ENCODE measurements around the gene PRRC2B.
"Not testable (repeated sequence)": the region's sequence is repeated elsewhere in the genome, so short reads cannot be mapped to it uniquely, and the experiment has no call there.

Gene PRRC2B

DNA sequence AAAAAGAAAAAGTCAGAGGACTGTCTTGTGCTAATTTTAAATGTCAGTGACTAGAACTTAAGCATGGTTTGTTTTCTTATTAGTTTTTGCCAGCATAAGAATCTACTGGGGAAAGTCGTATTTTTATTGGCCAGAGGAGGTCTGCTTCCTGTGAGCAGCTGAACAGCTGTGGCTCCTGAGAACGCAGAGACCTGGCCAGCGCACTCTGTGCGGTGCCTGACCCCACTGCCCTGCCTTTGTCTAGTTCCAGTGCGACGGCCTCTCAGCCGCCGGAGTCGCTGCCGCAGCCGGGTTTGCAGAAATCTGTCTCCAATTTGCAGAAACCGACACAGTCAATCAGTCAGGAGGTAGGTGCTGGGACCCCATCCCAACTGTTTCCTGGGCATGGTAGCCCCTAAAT, 42.5 kb downstream of the PRRC2B start:
- DNase-seq (ENCODE audit: low spot score), result no peak

DNA sequence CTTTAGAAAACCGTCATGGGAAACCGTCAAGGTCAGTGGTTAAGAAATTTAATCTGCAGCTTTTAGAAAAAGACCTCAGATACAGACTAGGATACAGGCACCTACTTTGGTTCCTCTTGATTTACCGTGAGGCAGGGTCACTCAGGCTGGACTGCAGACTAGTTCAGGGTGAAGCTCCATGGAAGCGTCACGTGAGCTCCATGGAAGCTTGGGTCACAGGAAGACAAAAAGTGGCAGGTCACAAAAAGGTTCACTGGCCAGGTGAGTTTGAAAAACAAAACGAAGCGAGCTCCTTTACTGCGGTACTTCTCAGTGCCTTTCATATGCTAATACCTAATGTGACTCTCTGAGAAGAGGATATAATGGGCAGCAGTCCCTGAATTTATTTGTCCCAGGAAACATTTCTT, 43.0 kb downstream of the PRRC2B start:
- DNase-seq (ENCODE audit: low spot score), result no peak

DNA sequence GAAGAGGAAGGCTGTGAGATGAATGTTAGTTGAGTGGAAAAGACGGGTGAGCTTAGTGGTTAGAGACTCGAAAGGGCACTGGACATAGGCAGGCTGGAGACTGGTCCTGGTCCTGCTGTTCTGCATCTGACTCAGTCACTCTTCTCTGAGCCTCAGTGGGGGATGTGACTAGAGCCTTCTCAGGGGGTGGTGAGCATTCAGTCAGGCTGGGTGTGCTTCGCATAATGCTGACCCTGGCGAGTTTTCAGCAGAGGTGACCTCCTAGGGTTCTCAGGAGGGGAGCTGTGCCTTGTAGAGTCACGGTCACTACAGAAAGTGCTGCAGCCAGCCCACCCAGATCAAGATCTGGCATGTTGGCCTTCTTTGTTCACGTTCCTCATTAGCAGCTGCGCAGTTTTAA, 44.3 kb downstream of the PRRC2B start:
- DNase-seq (ENCODE audit: low spot score), result no peak

DNA sequence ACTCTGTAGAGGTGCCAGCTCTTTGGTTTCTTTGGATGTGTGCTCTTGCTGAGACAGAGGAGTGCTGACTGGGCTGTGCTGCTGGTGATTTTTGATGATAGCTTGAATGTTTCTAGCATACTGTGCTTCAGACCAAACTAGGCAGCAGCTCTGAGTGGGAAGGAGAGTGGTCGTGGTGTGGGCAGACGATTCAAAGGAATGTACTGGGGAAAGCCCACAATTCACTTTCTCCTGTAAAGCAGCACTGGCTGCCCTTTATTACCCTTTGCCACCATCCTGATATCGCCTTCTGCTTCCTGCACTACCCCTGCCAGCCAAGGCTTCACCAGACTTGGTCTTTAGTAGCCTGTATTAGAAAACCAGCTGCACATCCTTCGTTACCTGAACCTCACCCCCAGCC, 45.3 kb downstream of the PRRC2B start:
- DNase-seq (ENCODE audit: low spot score), result no peak

DNA sequence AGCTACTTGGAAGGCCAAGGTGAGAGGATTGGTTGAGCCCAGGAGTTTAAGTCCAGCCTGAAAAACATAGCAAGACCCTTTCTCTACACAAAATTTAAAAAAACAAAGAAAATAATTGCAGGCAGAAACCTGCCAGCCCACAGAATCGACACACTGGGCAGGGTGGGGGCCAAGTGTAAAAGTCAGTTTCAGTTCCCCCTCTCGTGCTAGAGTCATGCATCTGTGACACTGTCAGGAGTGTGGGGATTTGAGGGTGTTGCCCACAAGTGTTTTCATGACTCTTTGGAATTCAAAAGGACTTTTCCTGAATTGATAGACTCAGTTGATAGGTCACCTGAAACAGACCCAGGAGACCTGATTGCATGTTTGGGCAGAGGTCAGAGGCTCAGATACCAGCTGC, 47.6 kb downstream of the PRRC2B start:
- no peak for DNase-seq (ENCODE audit: low spot score)

DNA sequence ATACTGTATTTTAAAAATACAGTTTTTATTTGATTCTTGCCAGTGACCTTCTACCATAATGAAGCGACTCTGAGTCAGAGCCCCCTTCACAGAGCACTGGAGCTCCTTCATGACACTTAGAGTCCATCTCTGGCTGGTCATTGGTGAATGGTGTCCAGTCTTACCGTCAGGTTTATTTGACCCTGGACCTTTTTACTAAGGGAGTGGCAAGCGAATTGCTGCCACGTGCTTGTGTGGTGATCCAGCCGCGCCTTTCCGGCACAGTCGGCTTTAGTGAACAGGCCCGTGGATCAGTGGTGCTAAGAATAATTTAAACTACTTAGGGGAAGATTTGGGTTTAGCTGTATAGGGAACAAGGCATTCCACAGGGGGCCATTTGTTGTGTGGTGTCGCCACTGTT, 48.5 kb downstream of the PRRC2B start:
- no peak for DNase-seq (ENCODE audit: low spot score)

DNA sequence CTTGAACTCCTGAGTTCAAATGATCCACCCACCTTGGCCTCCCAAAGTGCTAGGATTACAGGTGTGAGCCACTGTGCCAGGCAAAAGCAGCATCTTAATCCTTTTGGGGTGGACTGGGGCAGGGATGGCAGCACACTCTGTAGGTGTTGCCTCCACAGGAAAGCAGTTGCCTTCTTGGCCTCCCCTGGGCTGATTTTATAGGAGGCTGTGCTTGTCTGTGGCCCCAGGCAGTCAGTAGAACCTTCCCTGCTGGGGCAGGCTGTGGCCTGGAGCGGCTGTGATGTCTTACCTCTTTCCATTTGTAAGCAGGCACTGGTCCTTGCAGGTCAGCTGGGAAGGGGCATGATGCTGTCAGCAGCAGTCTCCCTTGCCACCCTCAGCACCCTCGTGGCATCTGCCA, 49.8 kb downstream of the PRRC2B start:
- DNase-seq (ENCODE audit: low spot score), result no peak

DNA sequence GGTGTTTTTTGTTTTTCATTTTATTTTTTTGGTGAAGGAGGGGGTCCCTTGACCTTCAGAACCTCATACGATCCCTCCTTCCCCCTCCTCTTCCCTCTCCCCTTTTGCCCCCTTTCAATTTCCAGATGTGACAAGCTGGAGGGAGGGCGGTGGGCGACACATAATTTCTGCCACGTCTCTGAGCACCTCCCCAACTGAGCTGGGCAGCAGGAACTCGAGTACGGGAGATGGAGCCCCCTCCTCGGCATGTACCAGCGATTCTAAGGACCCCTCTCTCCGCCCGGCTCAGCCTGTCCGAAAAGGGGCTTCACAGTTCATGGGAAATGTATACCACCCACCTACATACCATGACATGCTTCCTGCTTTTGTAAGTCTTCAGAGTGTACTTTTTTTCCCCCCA, 52.4 kb downstream of the PRRC2B start:
- no peak for DNase-seq (ENCODE audit: low spot score)

DNA sequence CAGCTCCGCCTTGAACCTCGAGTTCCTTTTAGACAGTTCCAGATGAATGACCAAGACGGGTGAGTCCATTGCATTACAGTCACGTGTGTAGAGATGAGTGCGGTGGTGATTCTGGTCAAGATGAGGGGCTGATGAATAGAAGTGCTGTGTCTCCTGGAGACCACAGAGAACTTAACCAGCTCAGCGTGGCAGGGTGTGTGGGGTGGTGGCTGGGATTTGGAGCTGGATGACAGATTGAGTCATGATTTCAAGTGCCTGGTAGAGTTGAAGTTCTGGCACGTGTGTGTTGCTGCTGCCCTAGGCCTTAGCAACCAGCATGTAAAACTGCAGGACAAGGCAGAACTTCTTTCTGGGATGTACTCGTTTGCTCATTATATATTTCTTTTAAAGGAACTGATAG, 53.3 kb downstream of the PRRC2B start:
- DNase-seq (ENCODE audit: low spot score), result no peak

DNA sequence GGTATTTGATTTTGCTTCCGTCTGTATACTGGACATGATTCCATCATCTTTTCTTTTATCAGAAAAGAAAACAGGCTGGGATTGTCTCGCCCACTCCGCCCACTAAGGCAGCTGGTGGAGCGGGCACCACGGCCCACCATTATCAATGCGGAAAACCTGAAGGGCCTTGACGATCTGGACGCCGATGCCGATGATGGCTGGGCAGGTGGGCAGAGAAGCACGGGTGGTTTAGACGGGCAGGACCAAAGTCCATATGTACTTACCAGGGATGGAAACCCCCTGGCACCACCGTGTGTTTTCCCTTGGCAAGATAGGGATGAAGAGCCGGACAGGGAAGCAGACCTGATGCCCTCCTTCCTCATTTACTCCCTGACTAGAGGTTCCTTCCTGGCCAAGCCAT, 53.7 kb downstream of the PRRC2B start:
- no peak for DNase-seq (ENCODE audit: low spot score)

DNA sequence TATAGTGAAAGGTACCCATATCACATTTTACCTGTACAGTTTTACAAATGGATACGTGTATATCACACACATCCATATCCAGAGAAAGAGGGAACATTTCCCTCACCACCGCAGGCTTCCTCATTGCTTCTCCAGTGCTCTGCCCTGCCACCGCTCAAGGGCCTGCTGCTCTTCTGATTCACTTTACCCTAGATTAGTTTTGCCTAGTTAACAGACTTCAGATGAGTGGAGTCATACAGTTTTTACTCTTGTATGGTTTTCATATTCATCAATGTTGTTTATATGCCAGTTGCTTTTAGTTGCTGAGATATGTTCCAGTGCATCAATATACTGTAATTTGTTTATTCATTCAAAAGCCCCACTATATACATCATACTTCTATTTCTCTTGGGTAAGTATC, 54.9 kb downstream of the PRRC2B start:
- DNase-seq (ENCODE audit: low spot score), result no peak

DNA sequence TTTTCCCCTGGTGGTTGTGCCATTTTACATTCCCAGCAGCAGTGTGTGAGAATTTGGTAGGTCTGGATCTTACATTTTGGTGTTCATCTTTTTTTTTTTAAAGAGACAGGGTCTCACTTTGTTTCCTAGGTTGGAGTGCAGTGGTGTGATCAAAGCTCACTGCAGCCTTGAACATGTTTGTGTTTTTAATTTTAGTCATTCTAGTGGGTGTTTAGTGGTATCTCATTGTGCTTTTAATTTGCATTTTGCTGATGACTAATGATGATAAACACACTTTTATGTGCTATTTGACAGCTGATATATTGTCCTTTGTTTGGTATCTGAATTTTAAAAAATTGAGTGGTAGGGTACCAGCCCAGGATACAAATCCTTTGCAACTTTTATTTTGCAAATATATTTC, 55.4 kb downstream of the PRRC2B start:
- no peak for DNase-seq (ENCODE audit: low spot score)

DNA sequence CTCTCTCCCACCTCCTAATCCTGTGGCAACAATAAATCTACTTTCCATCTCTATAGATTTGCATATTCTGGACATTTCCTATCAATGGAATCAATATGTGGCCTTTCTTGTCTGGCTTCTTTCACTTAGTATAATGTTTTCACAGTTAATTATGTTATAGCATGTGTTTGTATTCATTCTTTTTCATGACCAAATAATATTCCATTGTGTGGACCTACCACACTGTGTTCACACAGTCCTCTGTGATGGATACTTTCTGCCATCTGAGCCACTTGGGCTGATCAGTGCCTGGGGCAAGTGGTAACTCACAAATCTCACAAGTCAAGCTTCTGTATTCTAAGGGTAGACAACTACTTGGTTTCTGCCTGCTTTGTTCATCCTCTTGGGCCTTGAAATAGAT, 60.1 kb downstream of the PRRC2B start:
- DNase-seq (ENCODE audit: low spot score), result no peak

DNA sequence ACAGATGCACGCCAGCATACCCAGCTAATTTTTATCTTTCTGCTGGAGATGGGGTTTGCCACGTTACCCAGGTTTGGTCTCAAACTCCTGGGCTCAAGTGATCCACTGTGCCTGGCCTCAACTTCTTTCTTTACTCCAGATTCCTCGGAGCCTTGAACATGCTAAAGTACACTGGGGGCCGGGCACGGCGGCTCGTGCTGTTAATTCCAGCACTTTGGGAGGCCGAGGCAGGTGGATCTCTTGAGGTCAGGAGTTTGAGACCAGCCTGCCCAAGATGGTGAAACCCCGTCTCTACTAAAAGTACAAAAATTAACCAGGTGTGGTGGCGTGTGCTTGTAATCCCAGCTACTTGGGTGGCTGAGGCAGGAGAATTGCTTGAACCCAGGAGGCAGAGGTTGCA, 61.8 kb downstream of the PRRC2B start:
- DNase-seq (ENCODE audit: low spot score), result not testable (repeated sequence)

DNA sequence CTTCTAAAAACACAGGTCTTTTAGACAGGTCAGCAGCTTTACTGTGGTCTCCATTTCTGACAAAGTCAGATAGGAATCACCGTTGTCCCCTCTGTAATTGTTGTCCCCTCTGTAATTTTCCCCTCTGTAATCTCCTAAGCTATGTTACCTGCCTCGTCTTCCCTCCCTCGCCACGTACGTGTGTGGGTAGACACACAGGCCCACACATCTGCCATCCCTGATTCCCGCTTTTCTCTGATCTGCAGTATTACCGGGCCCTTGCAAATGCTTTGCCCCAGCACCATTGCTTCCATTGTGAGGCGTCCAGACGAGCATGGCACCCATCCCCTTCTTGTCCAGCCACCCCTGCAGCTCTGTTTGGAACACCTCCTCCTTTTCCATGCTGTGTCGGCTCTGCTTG, 63.9 kb downstream of the PRRC2B start:
- no peak for DNase-seq (ENCODE audit: low spot score)

DNA sequence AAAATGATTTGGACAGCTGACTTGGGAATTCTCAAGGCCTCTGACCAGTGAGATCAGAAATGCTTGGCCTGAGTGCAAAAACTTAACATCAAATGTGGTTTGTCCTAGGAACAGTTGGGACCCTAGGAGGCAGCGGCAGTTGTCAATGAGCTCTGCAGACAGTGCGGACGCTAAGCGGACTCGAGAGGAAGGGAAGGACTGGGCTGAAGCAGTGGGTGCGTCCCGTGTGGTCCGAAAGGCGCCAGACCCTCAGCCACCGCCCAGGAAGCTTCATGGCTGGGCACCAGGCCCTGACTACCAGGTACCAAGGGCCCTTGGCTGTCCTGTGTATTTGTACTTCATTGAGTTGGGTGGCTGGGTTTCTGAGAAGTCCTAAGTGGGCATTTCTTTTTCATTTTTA, 65.2 kb downstream of the PRRC2B start:
- DNase-seq (ENCODE audit: low spot score), result no peak

DNA sequence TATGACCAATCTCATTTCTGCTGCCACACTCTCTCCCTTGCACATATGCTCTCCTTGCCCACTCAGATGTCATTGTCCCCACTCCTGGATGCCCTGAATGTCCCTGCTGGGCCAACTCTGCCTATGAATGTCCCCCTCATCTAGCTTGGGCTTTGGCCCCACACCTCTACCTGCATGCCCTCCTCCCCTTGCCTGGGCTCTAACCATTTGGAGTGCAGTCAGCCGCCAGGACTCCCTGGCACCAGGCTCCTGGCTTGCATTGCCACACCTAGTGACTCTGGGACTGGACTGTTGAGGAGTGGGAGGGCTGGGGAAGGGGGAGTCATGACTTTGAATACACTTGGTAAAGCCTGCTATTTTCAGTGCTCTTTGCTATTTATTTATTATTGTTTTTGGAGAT, 67.3 kb downstream of the PRRC2B start:
- DNase-seq (ENCODE audit: low spot score), result no peak

DNA sequence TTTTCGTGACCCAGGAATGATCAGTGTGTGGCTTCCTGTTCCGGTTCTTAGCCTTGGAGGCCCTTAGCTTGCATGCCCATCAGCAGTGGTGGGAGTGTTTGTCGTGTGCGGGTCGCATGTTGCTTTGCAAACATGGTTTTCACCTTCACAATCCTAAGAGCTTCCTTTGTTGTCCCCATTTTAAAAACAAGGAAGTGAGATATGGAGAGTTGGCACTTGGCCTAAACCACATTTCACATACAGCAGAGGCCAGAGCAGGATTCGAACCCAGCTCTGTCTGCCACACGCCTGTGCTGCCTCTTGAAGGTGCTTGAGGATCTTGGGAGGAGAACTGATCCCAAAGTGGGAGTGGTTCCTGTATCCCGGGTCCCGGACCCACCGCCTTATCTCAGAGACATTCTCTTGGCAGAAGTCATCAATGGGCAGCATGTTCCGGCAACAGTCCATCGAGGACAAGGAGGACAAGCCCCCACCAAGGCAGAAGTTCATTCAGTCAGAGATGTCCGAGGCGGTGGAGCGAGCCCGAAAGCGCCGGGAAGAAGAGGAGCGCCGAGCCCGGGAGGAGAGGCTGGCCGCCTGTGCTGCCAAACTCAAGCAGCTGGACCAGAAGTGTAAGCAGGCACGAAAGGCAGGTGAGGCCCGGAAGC, 70.6 kb downstream of the PRRC2B start:
- no peak for DNase-seq (ENCODE audit: low spot score)

DNA sequence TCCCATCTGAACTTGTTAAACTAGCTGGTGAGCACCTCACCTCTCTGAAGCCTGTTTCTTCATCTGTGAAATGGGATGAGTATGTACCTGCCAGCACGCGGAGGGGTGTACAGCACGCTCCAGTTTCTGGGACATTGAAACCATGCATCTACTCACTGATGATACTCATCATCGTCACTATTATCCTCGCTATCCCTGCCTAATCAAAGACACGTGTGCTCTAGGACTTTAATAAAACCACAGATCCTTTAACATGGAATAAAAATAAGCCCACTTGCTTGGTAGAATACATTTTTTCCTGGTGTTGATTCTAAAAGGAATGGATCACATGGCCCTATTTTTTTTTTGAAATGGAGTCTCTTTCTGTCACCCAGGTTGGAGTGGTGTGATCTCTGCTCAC, 71.5 kb downstream of the PRRC2B start:
- DNase-seq (ENCODE audit: low spot score), result no peak

DNA sequence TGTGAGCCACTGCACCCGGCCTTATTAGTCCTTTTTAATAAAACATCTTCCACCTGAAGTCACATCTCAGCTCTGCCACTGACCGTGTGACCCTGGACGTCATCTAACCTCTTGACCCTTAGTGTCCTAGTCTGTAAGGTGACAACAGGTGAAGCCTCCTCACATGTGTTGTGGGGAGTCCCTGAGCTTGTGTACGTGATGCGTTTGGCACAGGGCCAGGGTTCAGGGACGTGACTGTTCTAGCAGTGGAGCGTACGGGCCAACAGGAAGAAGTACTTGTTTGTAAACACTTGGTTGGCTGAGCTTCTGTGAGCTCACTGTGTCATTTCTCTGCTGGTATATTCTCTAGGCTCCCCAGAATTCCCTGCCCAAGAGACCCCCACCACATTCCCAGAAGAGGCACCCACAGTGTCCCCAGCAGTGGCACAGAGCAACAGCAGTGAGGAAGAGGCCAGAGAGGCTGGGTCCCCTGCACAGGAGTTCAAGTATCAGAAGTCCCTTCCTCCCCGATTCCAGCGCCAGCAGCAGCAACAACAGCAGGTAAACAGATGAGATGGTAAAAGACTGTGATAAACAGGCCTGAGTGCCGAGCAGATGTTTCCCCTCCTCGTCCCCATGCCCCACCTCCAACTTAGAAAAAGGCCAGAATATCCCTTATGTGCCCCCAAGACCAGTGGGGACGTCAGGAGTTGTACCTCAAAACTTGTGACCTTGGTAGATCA, 73.5 kb downstream of the PRRC2B start:
- DNase-seq (ENCODE audit: low spot score), result no peak

DNA sequence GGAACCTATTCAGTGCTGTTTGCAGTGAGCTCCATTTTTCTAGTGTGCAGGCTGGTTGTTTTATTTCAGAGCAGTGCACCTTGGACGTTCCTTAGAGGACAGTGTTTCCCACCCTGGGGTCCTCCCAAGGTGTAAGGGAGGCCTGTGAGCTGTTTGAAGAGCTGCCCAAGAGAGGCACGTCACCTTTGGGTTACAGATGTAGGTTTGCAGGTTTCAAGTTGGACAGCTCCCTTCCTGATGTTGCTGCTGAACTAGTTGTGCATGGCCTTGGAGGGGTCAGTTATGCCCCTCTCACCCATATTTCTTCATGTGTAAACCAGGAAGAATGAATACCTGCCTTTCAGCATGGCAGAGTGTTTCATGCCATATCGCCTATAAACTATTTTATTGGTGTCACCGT, 74.1 kb downstream of the PRRC2B start:
- DNase-seq (ENCODE audit: low spot score), result no peak

DNA sequence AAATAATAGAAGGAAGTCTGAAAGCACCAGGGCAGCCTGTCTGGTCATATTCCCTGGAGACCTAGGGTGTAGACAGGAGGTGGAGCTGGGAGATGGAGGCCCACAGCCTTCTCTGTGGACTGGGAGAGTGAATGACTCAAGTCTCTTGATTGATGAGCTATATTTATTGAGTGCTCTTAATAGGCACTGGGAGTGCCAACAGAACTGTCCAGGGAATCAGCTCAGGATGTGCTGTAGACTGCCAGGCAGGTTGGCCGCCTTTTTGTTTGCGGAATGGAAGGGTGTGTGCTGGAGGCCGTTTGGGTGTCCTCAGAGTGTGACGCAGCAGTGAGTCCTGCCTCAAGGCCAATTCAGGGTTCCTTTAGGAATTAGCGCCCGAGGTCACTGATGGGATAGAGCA, 75.5 kb downstream of the PRRC2B start:
- no peak for DNase-seq (ENCODE audit: low spot score)

DNA sequence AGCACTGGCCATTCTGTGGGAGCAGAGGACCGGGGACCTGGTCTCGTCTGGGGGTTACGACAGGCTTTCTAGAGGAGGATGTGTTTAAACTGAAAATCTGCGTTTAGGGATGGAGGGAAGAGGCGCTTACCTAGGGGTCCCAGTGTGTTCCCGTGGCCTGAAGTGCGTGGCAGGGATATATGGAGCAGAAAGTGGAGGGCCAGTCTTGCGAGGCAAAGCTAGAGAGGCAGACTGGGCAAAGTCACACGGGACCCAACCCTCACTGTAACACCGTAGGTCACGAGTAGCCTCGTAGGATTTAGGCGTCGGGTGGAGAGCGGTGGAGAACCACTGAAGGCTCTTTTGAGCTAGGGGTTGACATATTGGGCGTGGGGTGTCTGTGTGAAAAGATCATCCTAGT, 76.1 kb downstream of the PRRC2B start:
- no peak for DNase-seq (ENCODE audit: low spot score)

DNA sequence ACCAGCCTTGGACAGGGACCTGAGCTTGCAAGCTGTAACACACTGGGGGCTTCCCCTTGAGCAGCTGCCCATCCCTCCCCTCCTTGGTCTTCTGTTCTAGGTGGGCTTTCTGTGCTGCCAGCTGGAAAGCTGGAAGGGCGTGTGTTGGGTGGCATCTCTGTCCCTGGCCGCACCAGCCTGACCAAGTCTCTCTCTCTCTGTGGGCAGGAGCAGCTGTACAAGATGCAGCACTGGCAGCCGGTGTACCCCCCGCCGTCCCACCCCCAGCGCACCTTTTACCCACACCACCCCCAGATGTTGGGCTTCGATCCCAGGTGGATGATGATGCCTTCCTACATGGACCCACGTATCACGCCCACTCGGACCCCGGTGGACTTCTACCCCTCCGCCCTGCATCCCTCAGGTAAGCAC, 76.7 kb downstream of the PRRC2B start:
- no peak for DNase-seq (ENCODE audit: low spot score)

Measured in putamen (tissue), 1 donor.